ENCODE results near the gene PLCB2.

GRCh38 chr15:40302981-40303380 is 4.8 kb downstream of the PLCB2 start:
- TF ChIP-seq, protein P1, sequence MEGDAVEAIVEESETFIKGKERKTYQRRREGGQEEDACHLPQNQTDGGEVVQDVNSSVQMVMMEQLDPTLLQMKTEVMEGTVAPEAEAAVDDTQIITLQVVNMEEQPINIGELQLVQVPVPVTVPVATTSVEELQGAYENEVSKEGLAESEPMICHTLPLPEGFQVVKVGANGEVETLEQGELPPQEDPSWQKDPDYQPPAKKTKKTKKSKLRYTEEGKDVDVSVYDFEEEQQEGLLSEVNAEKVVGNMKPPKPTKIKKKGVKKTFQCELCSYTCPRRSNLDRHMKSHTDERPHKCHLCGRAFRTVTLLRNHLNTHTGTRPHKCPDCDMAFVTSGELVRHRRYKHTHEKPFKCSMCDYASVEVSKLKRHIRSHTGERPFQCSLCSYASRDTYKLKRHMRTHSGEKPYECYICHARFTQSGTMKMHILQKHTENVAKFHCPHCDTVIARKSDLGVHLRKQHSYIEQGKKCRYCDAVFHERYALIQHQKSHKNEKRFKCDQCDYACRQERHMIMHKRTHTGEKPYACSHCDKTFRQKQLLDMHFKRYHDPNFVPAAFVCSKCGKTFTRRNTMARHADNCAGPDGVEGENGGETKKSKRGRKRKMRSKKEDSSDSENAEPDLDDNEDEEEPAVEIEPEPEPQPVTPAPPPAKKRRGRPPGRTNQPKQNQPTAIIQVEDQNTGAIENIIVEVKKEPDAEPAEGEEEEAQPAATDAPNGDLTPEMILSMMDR (IDR thresholded peaks at IDR 0.05; ENCODE audit: poor library complexity, severe bottlenecking) = no peak
- TF ChIP-seq EZH2 (IDR thresholded peaks at IDR 0.05; ENCODE audit: borderline replicate concordance, insufficient read depth, low read length, poor library complexity, severe bottlenecking) (no peak), RAD21 (conservative IDR thresholded peaks at IDR 0.05) (no peak), TAF1 (IDR thresholded peaks at IDR 0.05; ENCODE audit: low read depth) (no peak), EP300 (conservative IDR thresholded peaks at IDR 0.05; ENCODE audit: poor library complexity, severe bottlenecking) (no peak), SMC3 (conservative IDR thresholded peaks at IDR 0.05; ENCODE audit: poor library complexity) (no peak), POLR2AphosphoS5 (IDR thresholded peaks at IDR 0.05) (no peak)
- TF ChIP-seq, protein P2, sequence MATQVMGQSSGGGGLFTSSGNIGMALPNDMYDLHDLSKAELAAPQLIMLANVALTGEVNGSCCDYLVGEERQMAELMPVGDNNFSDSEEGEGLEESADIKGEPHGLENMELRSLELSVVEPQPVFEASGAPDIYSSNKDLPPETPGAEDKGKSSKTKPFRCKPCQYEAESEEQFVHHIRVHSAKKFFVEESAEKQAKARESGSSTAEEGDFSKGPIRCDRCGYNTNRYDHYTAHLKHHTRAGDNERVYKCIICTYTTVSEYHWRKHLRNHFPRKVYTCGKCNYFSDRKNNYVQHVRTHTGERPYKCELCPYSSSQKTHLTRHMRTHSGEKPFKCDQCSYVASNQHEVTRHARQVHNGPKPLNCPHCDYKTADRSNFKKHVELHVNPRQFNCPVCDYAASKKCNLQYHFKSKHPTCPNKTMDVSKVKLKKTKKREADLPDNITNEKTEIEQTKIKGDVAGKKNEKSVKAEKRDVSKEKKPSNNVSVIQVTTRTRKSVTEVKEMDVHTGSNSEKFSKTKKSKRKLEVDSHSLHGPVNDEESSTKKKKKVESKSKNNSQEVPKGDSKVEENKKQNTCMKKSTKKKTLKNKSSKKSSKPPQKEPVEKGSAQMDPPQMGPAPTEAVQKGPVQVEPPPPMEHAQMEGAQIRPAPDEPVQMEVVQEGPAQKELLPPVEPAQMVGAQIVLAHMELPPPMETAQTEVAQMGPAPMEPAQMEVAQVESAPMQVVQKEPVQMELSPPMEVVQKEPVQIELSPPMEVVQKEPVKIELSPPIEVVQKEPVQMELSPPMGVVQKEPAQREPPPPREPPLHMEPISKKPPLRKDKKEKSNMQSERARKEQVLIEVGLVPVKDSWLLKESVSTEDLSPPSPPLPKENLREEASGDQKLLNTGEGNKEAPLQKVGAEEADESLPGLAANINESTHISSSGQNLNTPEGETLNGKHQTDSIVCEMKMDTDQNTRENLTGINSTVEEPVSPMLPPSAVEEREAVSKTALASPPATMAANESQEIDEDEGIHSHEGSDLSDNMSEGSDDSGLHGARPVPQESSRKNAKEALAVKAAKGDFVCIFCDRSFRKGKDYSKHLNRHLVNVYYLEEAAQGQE (IDR thresholded peaks at IDR 0.05; ENCODE audit: borderline replicate concordance) = no peak
